Subcutaneous abdominal adipose tissue (tissue), 5 donors: ENCODE results near the gene GPR63.

Experiments used
- H3K27ac ChIP-seq: one replicate; pipeline ENCODE4 v1.7.0; 2013; ENCODE audit warnings: low read depth, mild to moderate bottlenecking, inconsistent platforms, low read length, moderate library complexity
- H3K27me3 ChIP-seq, 5 donors: one replicate each; pipeline ENCODE4 v1.7.0; 2013; ENCODE audit warnings: low read length in 5 of 5, inconsistent platforms in 1 of 5; ENCODE audit not compliant: control insufficient read depth in 5 of 5, insufficient read depth in 4 of 5
- H3K36me3 ChIP-seq, 5 donors: one replicate each; pipeline ENCODE4 v1.7.0; 2013; ENCODE audit warnings: low read length in 5 of 5; ENCODE audit not compliant: control insufficient read depth in 5 of 5, insufficient read depth in 5 of 5
- H3K4me1 ChIP-seq, 5 donors: one replicate each; pipeline ENCODE4 v1.7.0; 2013; ENCODE audit warnings: low read length in 5 of 5, mild to moderate bottlenecking in 3 of 5, moderate library complexity in 1 of 5; ENCODE audit not compliant: control insufficient read depth in 5 of 5, insufficient read depth in 5 of 5
- H3K4me3 ChIP-seq, 5 donors: one replicate each; pipeline ENCODE4 v1.7.0; 2013; ENCODE audit warnings: low read length in 5 of 5, low read depth in 1 of 5
- H3K9ac ChIP-seq, 5 donors: one replicate each; pipeline ENCODE4 v1.7.0; 2013; ENCODE audit warnings: low read length in 5 of 5, mild to moderate bottlenecking in 4 of 5, moderate library complexity in 3 of 5
- H3K9me3 ChIP-seq, 5 donors: one replicate each; pipeline ENCODE4 v1.7.0; 2013; ENCODE audit warnings: low read length in 5 of 5; ENCODE audit not compliant: control insufficient read depth in 5 of 5
- donor health status: healthy.
- donor health status: healthy.
- donor health status: healthy.
- donor health status: healthy.
- donor health status: healthy.

Gene GPR63

GRCh38 chr6:96826865-96827264 lies 10.4 kb downstream of the GPR63 start:
- no peak overlapping the region for H3K4me3 ChIP-seq
- H3K9ac ChIP-seq = no peak overlapping the region
- no peaks in the 10 kb centered on the region for H3K9me3 ChIP-seq
- no peaks in the 10 kb centered on the region for H3K27me3 ChIP-seq
- H3K27ac ChIP-seq = no peak overlapping the region
- H3K36me3 ChIP-seq = no peaks in the 10 kb centered on the region
- no peaks in the 10 kb centered on the region for H3K4me1 ChIP-seq

GRCh38 chr6:96823743-96824142 lies 13.5 kb downstream of the GPR63 start:
- Histone ChIP-seq H3K27ac (no peak overlapping the region), H3K9ac (no peak overlapping the region), H3K9me3 (no peaks in the 10 kb centered on the region), H3K4me3 (no peak overlapping the region), H3K27me3 (no peaks in the 10 kb centered on the region), H3K36me3 (no peaks in the 10 kb centered on the region), H3K4me1 (no peaks in the 10 kb centered on the region)

DNA sequence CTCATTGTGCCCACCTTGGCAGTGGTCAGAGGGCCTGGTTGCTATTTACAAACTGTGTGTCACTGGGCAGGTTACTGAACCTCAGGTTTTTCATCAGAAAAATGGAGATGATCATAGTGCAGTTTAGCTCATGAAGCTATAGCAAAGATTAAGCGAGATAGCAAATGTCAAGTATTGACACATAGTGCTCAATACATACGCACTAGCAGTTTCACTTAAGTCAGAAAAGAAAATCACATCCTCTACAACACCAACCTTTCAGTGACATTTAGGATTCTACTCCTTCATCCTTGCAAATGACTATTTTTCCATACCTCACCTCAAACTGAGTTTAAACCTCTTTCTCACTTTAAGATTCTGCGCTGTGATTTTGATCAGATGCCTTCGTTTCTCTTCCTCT lies 16.2 kb downstream of the GPR63 start:
- no peaks in the 10 kb centered on the region for H3K36me3 ChIP-seq
- H3K27ac ChIP-seq = no peak overlapping the region
- no peaks in the 10 kb centered on the region for H3K27me3 ChIP-seq
- no peaks in the 10 kb centered on the region for H3K4me1 ChIP-seq
- no peak overlapping the region for H3K4me3 ChIP-seq
- H3K9me3 ChIP-seq = no peaks in the 10 kb centered on the region
- no peak overlapping the region for H3K9ac ChIP-seq

GRCh38 chr6:96816301-96816817 lies 20.9 kb downstream of the GPR63 start:
- Histone ChIP-seq H3K27me3 (no peaks in the 10 kb centered on the region), H3K9me3 (no peaks in the 10 kb centered on the region), H3K36me3 (no peaks in the 10 kb centered on the region), H3K9ac (no peak overlapping the region), H3K4me3 (no peak overlapping the region), H3K27ac (no peak overlapping the region), H3K4me1 (no peaks in the 10 kb centered on the region)

- no peaks in the 10 kb centered on the region for H3K9me3 ChIP-seq
- no peaks in the 10 kb centered on the region for H3K36me3 ChIP-seq
- H3K4me3 ChIP-seq = no peak overlapping the region
- no peaks in the 10 kb centered on the region for H3K4me1 ChIP-seq
- no peaks in the 10 kb centered on the region for H3K27me3 ChIP-seq
- no peak overlapping the region for H3K27ac ChIP-seq
- H3K9ac ChIP-seq = no peak overlapping the region
Observed at GRCh38 chr6:96814625-96815024, 22.7 kb downstream of the GPR63 start.

GRCh38 chr6:96812077-96812703 lies 25.1 kb downstream of the GPR63 start:
- H3K27ac ChIP-seq = no peak overlapping the region
- no peaks in the 10 kb centered on the region for H3K4me1 ChIP-seq
- no peaks in the 10 kb centered on the region for H3K27me3 ChIP-seq
- H3K9ac ChIP-seq = no peak overlapping the region
- H3K4me3 ChIP-seq = no peak overlapping the region
- H3K9me3 ChIP-seq = no peaks in the 10 kb centered on the region
- H3K36me3 ChIP-seq = no peaks in the 10 kb centered on the region

GRCh38 chr6:96811670-96812069 lies 25.6 kb downstream of the GPR63 start:
- no peak overlapping the region for H3K4me3 ChIP-seq
- H3K4me1 ChIP-seq = no peaks in the 10 kb centered on the region
- H3K27ac ChIP-seq = no peak overlapping the region
- no peaks in the 10 kb centered on the region for H3K9me3 ChIP-seq
- H3K27me3 ChIP-seq = no peaks in the 10 kb centered on the region
- H3K9ac ChIP-seq = no peak overlapping the region
- no peaks in the 10 kb centered on the region for H3K36me3 ChIP-seq

DNA sequence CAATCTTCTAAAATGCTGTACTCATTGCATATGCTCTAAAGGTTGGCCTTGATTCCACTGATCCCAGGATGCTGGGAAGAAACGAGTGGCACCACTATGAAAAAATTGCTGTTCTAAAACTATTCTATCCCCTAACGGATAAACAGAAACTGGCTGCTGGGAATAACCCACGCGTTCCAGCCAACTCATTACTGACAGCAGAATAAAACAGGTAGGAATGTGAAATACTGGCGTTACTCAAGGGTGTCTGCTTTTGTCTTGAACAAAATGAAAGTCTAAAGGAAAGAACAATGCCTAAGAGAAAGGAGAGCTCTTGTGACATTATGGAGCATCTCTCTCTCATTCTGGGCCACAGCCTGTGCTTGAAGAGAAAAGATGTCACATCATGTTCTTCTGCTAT lies 26.1 kb downstream of the GPR63 start:
- Histone ChIP-seq H3K27me3 (no peaks in the 10 kb centered on the region), H3K27ac (no peak overlapping the region), H3K4me1 (no peaks in the 10 kb centered on the region), H3K4me3 (no peak overlapping the region), H3K9ac (no peak overlapping the region), H3K36me3 (no peaks in the 10 kb centered on the region), H3K9me3 (no peaks in the 10 kb centered on the region)

- Histone ChIP-seq H3K36me3 (no peaks in the 10 kb centered on the region), H3K9ac (no peak overlapping the region), H3K9me3 (no peaks in the 10 kb centered on the region), H3K4me1 (no peaks in the 10 kb centered on the region), H3K27me3 (no peaks in the 10 kb centered on the region), H3K4me3 (no peak overlapping the region), H3K27ac (no peak overlapping the region)
Observed at GRCh38 chr6:96809119-96809518, 28.2 kb downstream of the GPR63 start.

GRCh38 chr6:96803106-96803481 lies 34.2 kb downstream of the GPR63 start:
- Histone ChIP-seq H3K9me3 (no peaks in the 10 kb centered on the region), H3K4me3 (no peak overlapping the region), H3K4me1 (no peaks in the 10 kb centered on the region), H3K27ac (no peak overlapping the region), H3K9ac (no peak overlapping the region), H3K36me3 (no peaks in the 10 kb centered on the region), H3K27me3 (no peaks in the 10 kb centered on the region)

DNA sequence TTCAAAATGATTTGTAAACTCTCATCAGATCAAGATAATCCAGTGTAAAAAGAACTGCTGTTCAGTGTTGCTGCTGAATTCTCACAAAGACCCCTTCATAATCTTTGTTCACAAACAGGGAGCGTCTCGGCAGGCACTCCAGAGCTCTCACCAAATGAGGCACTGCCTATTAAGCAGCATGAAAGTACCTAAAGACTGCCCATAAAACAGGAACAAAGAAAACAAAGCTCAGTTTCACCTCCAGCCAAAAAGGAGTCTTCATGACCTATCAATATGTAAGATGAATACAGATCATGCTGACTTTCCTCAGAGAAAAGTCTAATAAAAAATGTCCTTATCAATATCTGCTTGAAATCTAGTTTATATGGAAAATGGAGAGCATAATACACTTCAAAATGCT lies 41.8 kb downstream of the GPR63 start:
- H3K9me3 ChIP-seq = no peaks in the 10 kb centered on the region
- no peak overlapping the region for H3K27ac ChIP-seq
- no peak overlapping the region for H3K4me3 ChIP-seq
- no peaks in the 10 kb centered on the region for H3K27me3 ChIP-seq
- H3K36me3 ChIP-seq = no peaks in the 10 kb centered on the region
- H3K4me1 ChIP-seq = no peaks in the 10 kb centered on the region
- H3K9ac ChIP-seq = no peak overlapping the region
